ELR (cell line): ENCODE measurements around the gene PGD.
"Not testable (repeated sequence)": the region's sequence is repeated elsewhere in the genome, so short reads cannot be mapped to it uniquely, and the experiment has no call there.

ENCODE experiments used
- DNase-seq: peaks from one replicate; pipeline ENCODE4 v3.0.0-alpha.2; 2015; ENCODE audit warnings: low read depth

PGD gene

GRCh38 chr1:10437052-10437451 is 38.2 kb downstream of the PGD start:
- no peak for DNase-seq

DNA sequence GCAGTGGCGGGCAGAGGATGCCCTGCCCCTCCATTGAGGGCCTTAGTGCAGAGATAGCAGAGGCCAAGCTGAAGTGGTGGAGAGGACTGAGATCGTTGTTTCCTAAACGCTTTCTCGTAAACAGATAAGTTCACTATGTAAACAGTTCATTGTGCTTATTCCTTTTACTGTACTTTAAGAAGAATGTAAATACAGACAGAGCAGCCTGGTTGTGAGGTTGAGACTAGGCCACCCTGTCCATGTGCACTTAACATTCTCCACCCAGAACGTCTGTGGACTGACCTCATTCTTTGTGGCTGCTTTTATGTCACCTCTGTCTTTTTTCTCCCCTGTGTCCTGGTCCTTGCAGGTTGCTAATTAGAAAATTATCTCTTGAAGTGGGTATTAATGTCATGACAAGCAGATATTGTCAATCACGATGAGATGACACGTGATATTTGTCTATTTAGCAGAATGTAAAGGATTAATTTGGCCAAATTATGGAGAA is 39.9 kb downstream of the PGD start:
- no peak for DNase-seq

DNA sequence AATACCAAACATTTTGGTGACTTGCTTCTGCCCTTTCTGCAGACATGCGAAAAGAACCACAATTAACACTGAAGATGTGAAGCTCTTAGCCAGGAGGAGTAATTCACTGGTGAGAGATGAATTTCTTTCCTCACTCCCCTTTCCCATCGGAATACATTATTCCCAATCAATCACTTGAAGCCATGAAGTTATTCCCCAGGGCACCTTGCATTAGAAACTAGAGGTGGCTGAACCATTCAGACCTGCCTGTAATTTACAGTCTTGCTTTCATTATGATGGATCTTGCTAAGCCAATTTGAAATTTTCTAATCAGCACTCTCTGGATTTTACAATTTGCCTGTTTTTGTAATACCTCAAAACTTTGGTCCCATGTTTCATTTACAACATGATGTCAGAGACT is 41.4 kb downstream of the PGD start:
- no peak for DNase-seq

GRCh38 chr1:10440794-10441193 is 41.9 kb downstream of the PGD start:
- no peak for DNase-seq

DNA sequence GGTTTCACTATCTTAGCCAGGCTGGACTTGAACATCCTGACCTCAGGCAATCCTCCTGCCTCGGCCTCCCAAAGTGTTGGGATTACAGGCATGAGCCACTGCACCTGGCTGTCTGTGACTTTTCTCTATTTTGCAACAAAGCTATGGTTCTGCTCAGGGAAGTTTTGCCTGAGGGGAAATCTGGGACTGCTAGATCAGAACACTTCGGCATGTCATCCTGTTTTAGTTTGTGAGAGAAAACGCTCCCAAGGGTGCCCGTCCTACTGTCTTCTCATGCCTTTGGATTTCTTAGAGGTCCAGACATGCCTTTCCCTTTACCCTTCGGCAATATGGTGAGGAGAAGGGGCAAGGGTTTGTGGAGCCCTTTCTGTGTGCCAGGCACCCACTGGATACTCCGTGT is 45.4 kb downstream of the PGD start:
- DNase-seq, result no peak

DNA sequence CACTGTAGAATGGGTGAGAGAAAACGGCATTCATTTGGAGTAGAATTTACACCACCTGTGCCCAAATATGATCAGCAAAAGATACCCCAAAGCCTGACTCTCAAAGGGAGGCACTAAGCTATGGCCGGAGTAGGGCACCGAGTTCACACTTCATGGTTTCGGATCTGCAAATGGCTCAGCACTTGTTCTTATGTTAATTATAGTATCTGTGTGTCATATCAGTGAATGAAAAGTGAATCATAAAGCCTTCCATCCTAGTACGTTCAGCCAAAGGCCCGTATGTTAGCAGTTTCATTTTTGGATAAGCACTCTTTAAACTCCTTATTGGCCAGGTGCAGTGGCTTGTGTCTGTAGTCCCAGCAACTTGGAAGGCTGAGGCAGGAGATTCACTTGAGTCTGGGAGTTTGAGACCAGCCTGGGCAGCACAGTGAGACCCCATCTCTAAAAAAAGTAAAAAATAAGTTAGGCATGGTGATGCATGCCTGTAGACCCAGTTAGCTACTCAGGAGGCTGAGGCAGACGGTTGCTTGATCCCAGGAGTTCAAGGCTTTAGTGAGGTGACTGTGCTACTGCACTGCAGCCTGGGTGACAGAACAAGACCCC is 46.0 kb downstream of the PGD start:
- peak; percentile 55 for DNase-seq

DNA sequence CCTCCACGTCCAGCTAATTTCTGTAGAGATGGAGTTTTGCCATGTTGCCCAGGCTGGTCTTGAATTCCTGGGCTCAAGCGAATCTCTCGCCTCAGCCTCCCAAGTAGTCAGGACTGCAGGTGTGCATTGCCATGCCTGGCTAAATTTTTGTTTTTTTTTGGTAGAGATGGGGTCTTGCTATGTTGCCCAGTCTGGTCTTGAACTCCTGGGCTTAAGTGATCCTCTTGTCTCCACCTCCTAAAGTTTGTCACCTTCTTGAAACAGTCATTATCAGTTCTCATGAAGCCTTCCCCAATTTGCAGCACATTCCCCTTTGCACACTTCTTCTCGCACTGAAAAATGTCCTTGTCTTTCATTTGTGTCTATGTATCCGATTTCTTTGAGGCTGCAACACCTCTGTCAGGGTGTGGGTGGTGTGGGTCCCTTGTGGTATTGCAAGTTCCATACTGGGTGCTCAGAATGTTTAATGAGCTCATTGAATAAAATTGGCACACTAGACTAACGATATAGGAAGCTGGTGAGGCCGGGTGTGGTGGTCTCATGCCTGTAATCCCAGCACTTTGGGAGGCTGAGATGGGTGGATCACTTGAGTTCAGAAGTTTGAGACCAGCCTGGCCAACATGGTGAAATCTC is 48.0 kb downstream of the PGD start:
- DNase-seq, result no peak

DNA sequence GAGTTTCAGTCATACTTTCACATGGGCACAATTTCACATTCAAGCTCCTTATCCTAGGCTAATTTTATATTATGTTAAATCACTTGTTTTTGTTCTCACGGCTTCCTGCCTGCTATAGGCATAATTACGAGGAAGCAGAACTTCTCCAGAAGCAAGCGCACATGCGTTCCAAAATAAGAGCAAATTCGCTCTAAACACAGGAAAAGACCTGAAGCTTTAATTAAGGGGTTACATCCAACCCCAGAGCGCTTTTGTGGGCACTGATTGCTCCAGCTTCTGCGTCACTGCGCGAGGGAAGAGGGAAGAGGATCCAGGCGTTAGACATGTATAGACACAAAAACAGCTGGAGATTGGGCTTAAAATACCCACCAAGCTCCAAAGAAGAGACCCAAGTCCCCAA is 50.9 kb downstream of the PGD start, which contains the start of gene CORT:
Gene CORT (plus strand): TSS at position 281 of the 400 bp plus-strand sequence. CDS start 193 bp downstream, outside the sequence.
- DNase-seq, result no peak

- no peak for DNase-seq
Observed at GRCh38 chr1:10450156-10450814, 51.4 kb downstream of the PGD start.

- no peak for DNase-seq
Observed at GRCh38 chr1:10450836-10451235, 52.0 kb downstream of the PGD start.

DNA sequence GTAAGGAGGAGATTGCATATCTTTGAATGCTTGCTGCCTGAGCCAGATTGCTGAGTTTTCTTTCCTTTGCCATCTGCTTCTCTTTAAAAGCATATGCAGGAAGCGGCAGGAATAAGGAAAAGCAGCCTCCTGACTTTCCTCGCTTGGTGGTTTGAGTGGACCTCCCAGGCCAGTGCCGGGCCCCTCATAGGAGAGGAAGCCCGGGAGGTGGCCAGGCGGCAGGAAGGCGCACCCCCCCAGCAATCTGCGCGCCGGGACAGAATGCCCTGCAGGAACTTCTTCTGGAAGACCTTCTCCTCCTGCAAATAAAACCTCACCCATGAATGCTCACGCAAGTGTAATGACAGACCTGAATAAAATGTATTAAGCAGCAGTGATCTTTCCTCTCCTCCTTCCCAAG is 52.4 kb downstream of the PGD start:
- peak; percentile 62 for DNase-seq

GRCh38 chr1:10456048-10456447 is 57.2 kb downstream of the PGD start:
- no peak for DNase-seq

DNA sequence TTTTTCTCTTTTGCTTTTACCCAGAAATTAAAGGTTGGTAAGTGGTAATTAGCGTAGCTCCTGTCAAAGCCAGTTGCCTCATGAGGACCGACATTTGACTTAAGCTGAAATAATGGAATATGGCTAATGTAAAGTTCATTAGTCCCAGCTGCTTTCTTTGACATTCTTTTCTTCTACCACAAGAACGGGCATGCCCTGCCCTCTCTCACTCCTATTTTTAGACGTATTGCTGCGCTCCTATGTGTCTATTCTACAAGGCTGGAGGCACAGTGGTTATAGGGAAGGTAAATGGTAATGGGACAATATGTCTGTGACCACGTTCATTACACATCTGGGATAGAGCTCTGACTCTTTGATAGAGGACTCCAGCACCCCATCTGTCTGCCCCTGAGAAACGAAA is 57.8 kb downstream of the PGD start:
- DNase-seq, result no peak

DNA sequence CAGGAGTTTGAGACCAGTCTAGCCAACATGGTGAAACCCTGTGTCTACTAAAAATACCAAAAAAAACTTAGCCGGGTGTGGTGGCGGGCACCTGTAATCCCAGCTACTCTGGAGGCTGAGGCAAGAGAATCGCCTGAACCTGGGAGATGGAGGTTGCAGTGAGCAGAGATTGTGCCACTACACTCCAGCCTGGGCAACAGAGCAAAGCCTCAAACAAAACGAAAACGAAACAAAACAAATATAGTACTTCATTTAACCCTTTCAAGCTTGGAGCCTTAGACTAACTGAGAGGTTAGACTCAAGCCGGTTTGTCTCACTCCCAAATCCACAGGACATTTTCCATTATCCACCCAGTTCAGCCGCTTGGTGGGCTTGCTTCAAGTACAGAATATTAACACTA is 58.6 kb downstream of the PGD start:
- not testable (repeated sequence) for DNase-seq

- DNase-seq, result no peak
Observed at GRCh38 chr1:10457875-10458274, 59.0 kb downstream of the PGD start.

DNA sequence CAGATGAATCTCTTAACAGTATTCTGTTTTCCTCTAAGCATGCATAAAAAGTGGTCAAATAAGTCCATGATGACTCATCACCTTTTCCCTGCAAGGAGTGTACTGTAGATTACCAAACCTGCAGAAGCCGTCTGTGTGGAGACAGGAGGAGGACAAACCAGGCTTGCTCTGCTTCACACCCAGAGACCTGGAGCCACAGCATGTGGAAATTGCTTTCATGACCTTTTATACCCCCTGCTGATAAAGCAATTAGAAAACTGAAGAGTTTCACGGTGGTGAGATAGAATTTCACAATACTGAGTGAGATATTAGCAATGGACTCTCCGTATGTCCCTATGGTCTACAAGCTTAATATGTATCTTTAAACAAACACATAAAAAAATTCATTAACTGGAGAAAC is 60.3 kb downstream of the PGD start:
- peak; percentile 86 for DNase-seq

DNA sequence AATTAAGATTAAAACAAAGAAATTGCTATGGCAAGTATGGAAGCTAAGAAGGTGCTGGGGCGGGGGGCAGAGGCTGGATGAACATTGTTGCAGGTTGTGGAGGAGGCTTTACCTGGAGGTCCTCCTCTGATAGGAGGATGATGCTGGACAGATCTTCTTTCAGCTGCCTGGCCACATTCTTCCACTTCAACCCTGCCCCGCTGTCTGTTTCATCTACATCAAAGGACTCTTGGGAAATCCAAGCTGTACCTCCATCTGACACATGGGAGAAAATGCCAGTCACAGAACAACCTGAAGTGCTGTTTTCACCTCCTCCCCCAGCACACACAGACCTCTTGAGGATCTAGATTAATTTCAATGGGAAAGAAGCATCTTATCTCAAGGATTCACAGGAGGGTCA is 68.2 kb downstream of the PGD start:
- DNase-seq, result no peak

DNA sequence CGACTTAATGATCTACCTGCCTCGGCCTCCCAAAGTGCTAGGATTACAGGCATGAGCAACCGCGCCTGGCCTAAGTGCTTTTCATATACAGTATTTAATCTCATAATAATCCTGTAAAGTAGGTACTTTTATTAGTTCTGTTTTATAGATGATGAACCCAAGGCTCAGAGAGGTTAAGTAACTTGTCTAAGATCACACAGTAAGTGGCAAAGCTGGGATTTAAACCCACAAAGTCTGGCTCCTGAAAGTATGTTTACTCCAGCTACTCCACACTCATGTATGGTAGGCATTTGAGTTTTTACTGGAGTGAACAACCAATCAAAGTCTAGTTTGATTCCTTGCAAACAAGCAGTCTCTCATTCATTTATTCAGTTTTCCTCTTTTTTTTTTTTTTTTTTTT is 71.2 kb downstream of the PGD start:
- no peak for DNase-seq
